Measurements from ENCODE around the gene SRSF9. TPM values are rescaled to one million over a fixed set of nuclear protein-coding genes. Genes with fewer than 3 reads are reported as not detected.

Gene SRSF9
- total RNA-seq, 5 donors from 2014 or later (not counting 1 experiment from before 2014, with no cell fraction given), result 134 to 149 (median 135) TPM

DNA sequence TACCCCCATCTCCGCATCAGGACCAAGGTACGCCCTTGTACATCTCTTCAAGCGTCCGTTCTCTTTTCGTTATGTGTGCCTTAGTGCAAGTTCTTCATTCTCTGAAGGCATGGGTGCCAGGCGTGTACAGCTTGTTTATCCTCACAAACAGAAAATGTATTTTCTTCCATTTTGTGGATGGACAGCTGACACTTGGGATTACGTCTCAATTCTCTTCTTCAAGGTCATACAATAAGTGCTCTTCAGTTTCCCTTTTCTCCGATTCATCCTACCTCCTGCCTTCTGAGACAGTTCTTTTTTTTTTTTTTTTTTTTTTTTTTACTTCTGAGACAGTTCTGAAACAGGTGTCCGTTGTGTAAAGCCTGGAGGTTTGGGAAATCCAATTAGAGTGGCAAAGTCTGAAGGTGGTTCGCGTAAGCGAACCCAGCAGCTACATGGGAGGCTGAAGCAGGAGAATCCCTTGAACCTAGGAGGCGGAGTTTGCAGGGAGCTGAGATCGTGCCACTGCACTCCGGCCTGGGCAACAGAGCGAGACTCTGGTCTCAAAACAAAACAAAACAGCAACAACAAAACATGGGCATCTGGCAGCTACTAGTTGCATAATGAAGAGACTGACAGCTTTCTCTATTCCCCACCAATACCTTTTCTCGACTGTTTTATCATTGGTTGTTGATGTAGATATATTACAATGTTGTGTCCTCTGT is 30.9 kb downstream of the SRSF9 start:
- ChIA-PET POLR2A (interaction anchor here (0.6 kb wide), 3 partner anchors 13 to 122 kb away, joined by 3 read pairs; no protein-coding TSS in a partner anchor), CTCF (interaction anchor here (0.6 to 2.1 kb wide), 11 partner anchors 9 to 881 kb away, joined by 3 to 14 read pairs (median 4); partner anchors contain the start of genes COQ5 (in 1 of the 2), DYNLL1 (in 1 of the 2), SIRT4 (in 1 of the 2) and SRSF9 (in 1 of the 2))
- Histone ChIP-seq H3K4me3 (ENCODE audit: control insufficient read depth in 1 of 2, extremely low read depth in 1 of 2, low read length in 1 of 2) (peak overlapping the region; percentile 85 to 93), H3K9me3 (no peaks in the 10 kb centered on the region), H3K36me3 (ENCODE audit: control insufficient read depth in 2 of 2, extremely low read depth in 1 of 2, insufficient read depth in 1 of 2, low read length in 1 of 2) (peaks cover 2 to 25% of the 10 kb centered on the region in 2 donors), H3K27me3 (replicated peaks in 1 of 2; ENCODE audit: control insufficient read depth in 2 of 2, extremely low read depth in 1 of 2, insufficient read depth in 2 of 2, low read length in 1 of 2) (no peaks in the 10 kb centered on the region), H3K4me1 (ENCODE audit: control insufficient read depth in 1 of 2, extremely low read depth in 1 of 2, insufficient read depth in 2 of 2, low read length in 2 of 2) (peaks cover 20 to 26% of the 10 kb centered on the region in 2 experiments), H3K27ac (ENCODE audit: low read length) (peak overlapping the region; percentile 79)
- no peaks in the 10 kb centered on the region for H3K27me3 Mint-ChIP-seq
- 35% methylated on average over 13 of the region's 17 CpGs for WGBS (ENCODE audit: insufficient coverage)
- H3K9me3 Mint-ChIP-seq, result no peaks in the 10 kb centered on the region
- H3K36me3 Mint-ChIP-seq, result peaks cover 9% of the 10 kb centered on the region
- DNase-seq (no peak), ATAC-seq (replicated peaks in 1 of 4) (peak in 1 of 4 experiments; percentile 0)
- peak overlapping the region; percentile 92 to 94 for H3K27ac Mint-ChIP-seq
- H3K4me1 Mint-ChIP-seq, result peaks cover 29 to 30% (median 29%) of the 10 kb centered on the region in 3 donors
- peak overlapping the region; percentile 86 to 95 (median 94) for H3K4me3 Mint-ChIP-seq

GRCh38 chr12:120437735-120438494 is 31.6 kb downstream of the SRSF9 start, which contains the start of gene COX6A1:
Gene COX6A1 (plus strand): TSS chr12:120438113. CDS start chr12:120438127, 14 bp downstream.
- WGBS (ENCODE audit: insufficient coverage), result 0% methylated on average over 55 of the region's 59 CpGs
- CTCF ChIA-PET, result interaction anchor here (0.6 to 2.1 kb wide), 10 partner anchors 10 to 272 kb away, joined by 3 to 14 read pairs (median 4); partner anchors contain the start of genes COQ5 (in 1 of the 2), DYNLL1 (in 1 of the 2), POP5 (in 1 of the 2) and SIRT4 (in 1 of the 2)

DNA sequence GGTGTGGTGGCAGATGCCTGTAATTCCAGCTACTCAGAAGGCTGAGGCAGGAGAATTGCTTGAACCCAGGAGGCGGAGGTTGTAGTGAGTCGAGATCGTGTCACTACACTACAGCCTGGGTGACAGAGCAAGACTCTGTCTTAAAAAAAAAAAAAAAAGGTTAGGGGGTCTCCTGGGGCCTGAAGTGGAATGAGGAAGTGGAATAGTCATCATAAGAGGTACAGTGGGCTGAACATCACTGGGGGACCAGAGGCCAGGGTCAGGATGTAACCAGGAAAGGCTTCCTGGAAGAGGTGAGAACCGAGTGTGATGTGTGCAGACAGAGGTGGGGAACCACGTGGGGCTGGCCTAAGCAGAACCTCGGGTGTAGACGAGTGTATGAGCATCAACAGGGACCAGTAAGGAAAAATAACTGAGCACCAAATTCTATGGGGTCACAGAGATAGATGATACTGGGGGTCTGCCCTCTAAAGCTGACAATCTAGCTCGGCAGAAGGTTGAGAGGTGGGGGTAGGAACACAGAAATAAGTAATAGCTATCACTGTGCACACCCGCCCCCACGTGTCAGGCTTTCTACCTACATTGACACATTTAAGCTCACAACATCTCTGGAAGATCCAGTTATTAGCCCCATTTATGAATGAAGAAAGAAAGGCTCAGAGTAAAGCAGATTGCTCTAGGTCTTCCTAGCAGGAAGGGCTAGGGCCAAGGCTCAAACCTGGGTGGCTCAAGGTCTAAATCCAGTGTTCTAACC is 36.6 kb downstream of the SRSF9 start:
- H3K4me3 Mint-ChIP-seq, result no peak overlapping the region
- DNase-seq, result no peak
- POLR2A ChIA-PET, result no interaction called here

More at GRCh38 chr12:120437735-120438494, 31.6 kb downstream of the SRSF9 start, which contains the start of gene COX6A1:
- DNase-seq (peak; percentile 87 to 100 (median 97)), ATAC-seq (replicated peaks in 1 of 4) (peak; percentile 95 to 98 (median 97))
- Histone ChIP-seq H3K4me1 (ENCODE audit: control insufficient read depth in 1 of 2, extremely low read depth in 1 of 2, insufficient read depth in 2 of 2, low read length in 2 of 2) (peaks cover 20 to 26% of the 10 kb centered on the region in 2 experiments), H3K27me3 (replicated peaks in 1 of 2; ENCODE audit: control insufficient read depth in 2 of 2, extremely low read depth in 1 of 2, insufficient read depth in 2 of 2, low read length in 1 of 2) (peaks cover 0 to 5% of the 10 kb centered on the region in 2 experiments), H3K27ac (ENCODE audit: low read length) (peak within 1 kb of the TSS; percentile 79), H3K36me3 (ENCODE audit: control insufficient read depth in 2 of 2, extremely low read depth in 1 of 2, insufficient read depth in 1 of 2, low read length in 1 of 2) (peaks cover 2 to 20% of the 10 kb centered on the region in 2 donors), H3K9me3 (no peaks in the 10 kb centered on the region), H3K4me3 (ENCODE audit: control insufficient read depth in 1 of 2, extremely low read depth in 1 of 2, low read length in 1 of 2) (peak within 1 kb of the TSS; percentile 85 to 93)
- Mint-ChIP-seq H3K4me3 (peak within 1 kb of the TSS; percentile 86 to 95 (median 94)), H3K27me3 (peaks cover 0 to 3% of the 10 kb centered on the region in 2 donors), H3K36me3 (peaks cover 6% of the 10 kb centered on the region), H3K4me1 (peaks cover 29 to 30% (median 29%) of the 10 kb centered on the region in 3 donors), H3K9me3 (no peaks in the 10 kb centered on the region), H3K27ac (peak within 1 kb of the TSS; percentile 92 to 94)
- POLR2A ChIA-PET, result interaction anchor here in 1 of 2 donors (0.5 to 0.8 kb wide), 4 partner anchors 58 to 1211 kb away, joined by 3 to 4 read pairs (median 3); partner anchors contain the start of gene COQ5

DNA sequence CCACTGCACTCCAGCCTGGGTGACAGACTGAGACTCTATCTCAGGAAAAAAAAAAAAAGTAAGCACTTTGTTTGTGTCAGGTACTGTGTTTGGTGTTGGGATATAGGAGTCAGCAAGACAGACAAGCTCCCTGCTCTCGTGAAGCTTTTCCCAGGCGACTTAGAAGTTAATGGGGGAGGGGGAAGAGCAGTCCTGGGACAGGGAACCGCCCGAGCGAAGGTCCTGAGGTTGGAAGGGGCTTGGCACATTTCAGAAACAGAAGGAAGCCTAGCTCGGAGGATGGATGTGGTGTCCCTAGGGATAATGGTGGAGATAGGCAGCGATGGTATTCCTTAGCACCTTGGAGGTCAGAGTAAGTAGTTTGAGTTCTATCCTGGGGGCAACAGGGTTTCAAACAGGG is 40.2 kb downstream of the SRSF9 start:
- 77% methylated on average over 7 of the region's 7 CpGs for WGBS (ENCODE audit: insufficient coverage)
- no peaks in the 10 kb centered on the region for H3K36me3 Mint-ChIP-seq

More for the DNA sequence above, 36.6 kb downstream of the SRSF9 start:
- no peaks in the 10 kb centered on the region for H3K9me3 ChIP-seq
- 74% methylated on average over 4 of the region's 10 CpGs for WGBS (ENCODE audit: insufficient coverage)
- no peaks in the 10 kb centered on the region for H3K9me3 Mint-ChIP-seq
- peak overlapping the region in 1 of 2 donors; percentile 28 for H3K27ac Mint-ChIP-seq
- CTCF ChIA-PET, result no interaction called here
- no peak overlapping the region for H3K4me3 ChIP-seq (ENCODE audit: control insufficient read depth in 1 of 2, extremely low read depth in 1 of 2, low read length in 1 of 2)
- no peaks in the 10 kb centered on the region for H3K36me3 Mint-ChIP-seq
- H3K27ac ChIP-seq (ENCODE audit: low read length), result no peak overlapping the region
- peaks cover 9 to 14% (median 10%) of the 10 kb centered on the region in 3 donors for H3K4me1 Mint-ChIP-seq
- H3K36me3 ChIP-seq (ENCODE audit: control insufficient read depth in 2 of 2, extremely low read depth in 1 of 2, insufficient read depth in 1 of 2, low read length in 1 of 2), result no peaks in the 10 kb centered on the region
- H3K27me3 Mint-ChIP-seq, result peaks cover 0 to 8% of the 10 kb centered on the region in 2 donors
- ATAC-seq (replicated peaks in 1 of 4), result no peak
- H3K27me3 ChIP-seq (replicated peaks in 1 of 2; ENCODE audit: control insufficient read depth in 2 of 2, extremely low read depth in 1 of 2, insufficient read depth in 2 of 2, low read length in 1 of 2), result peaks cover 2 to 32% of the 10 kb centered on the region in 2 experiments
- H3K4me1 ChIP-seq (ENCODE audit: control insufficient read depth in 1 of 2, extremely low read depth in 1 of 2, insufficient read depth in 2 of 2, low read length in 2 of 2), result peaks cover 4 to 14% of the 10 kb centered on the region in 2 experiments

GRCh38 chr12:120428597-120429229 is 40.8 kb downstream of the SRSF9 start:
- POLR2A ChIA-PET, result no interaction called here
- H3K27me3 Mint-ChIP-seq, result peaks cover 0 to 8% of the 10 kb centered on the region in 2 donors

More for the DNA sequence above, 40.2 kb downstream of the SRSF9 start:
- ChIA-PET CTCF (interaction anchor here in 1 of 2 donors (0.9 kb wide), 1 partner anchor 74 kb away, joined by 4 read pairs; no protein-coding TSS in a partner anchor), POLR2A (interaction anchor here in 1 of 2 donors (0.7 kb wide), 1 partner anchor 152 kb away, joined by 3 read pairs; no protein-coding TSS in a partner anchor)
- Mint-ChIP-seq H3K4me3 (no peak overlapping the region), H3K27ac (no peak overlapping the region), H3K4me1 (peaks cover 2 to 6% (median 3%) of the 10 kb centered on the region in 3 donors), H3K9me3 (no peaks in the 10 kb centered on the region), H3K27me3 (peaks cover 0 to 8% of the 10 kb centered on the region in 2 donors)
- H3K4me1 ChIP-seq (ENCODE audit: control insufficient read depth in 1 of 2, extremely low read depth in 1 of 2, insufficient read depth in 2 of 2, low read length in 2 of 2), result peaks cover 0 to 7% of the 10 kb centered on the region in 2 experiments
- H3K9me3 ChIP-seq, result no peaks in the 10 kb centered on the region
- peaks cover 2 to 35% of the 10 kb centered on the region in 2 experiments for H3K27me3 ChIP-seq (replicated peaks in 1 of 2; ENCODE audit: control insufficient read depth in 2 of 2, extremely low read depth in 1 of 2, insufficient read depth in 2 of 2, low read length in 1 of 2)
- H3K36me3 ChIP-seq (ENCODE audit: control insufficient read depth in 2 of 2, extremely low read depth in 1 of 2, insufficient read depth in 1 of 2, low read length in 1 of 2), result no peaks in the 10 kb centered on the region
- H3K27ac ChIP-seq (ENCODE audit: low read length), result no peak overlapping the region
- DNase-seq, result no peak
- no peak overlapping the region for H3K4me3 ChIP-seq (ENCODE audit: control insufficient read depth in 1 of 2, extremely low read depth in 1 of 2, low read length in 1 of 2)
- no peak for ATAC-seq (replicated peaks in 1 of 4)

More at GRCh38 chr12:120428597-120429229, 40.8 kb downstream of the SRSF9 start:
- 92% methylated on average over 4 of the region's 8 CpGs for WGBS (ENCODE audit: insufficient coverage)
- no peak for ATAC-seq (replicated peaks in 1 of 4)
- Mint-ChIP-seq H3K36me3 (no peaks in the 10 kb centered on the region), H3K4me1 (peaks cover 2 to 6% (median 3%) of the 10 kb centered on the region in 3 donors), H3K4me3 (no peak overlapping the region), H3K9me3 (no peaks in the 10 kb centered on the region), H3K27ac (no peak overlapping the region)
- Histone ChIP-seq H3K27me3 (replicated peaks in 1 of 2; ENCODE audit: control insufficient read depth in 2 of 2, extremely low read depth in 1 of 2, insufficient read depth in 2 of 2, low read length in 1 of 2) (peaks cover 2 to 35% of the 10 kb centered on the region in 2 experiments), H3K4me1 (ENCODE audit: control insufficient read depth in 1 of 2, extremely low read depth in 1 of 2, insufficient read depth in 2 of 2, low read length in 2 of 2) (peaks cover 0 to 7% of the 10 kb centered on the region in 2 experiments), H3K9me3 (no peaks in the 10 kb centered on the region), H3K4me3 (ENCODE audit: control insufficient read depth in 1 of 2, extremely low read depth in 1 of 2, low read length in 1 of 2) (no peak overlapping the region), H3K36me3 (ENCODE audit: control insufficient read depth in 2 of 2, extremely low read depth in 1 of 2, insufficient read depth in 1 of 2, low read length in 1 of 2) (no peaks in the 10 kb centered on the region), H3K27ac (ENCODE audit: low read length) (no peak overlapping the region)
- DNase-seq, result no peak
- CTCF ChIA-PET, result interaction anchor here in 1 of 2 donors (0.9 kb wide), 1 partner anchor 73 kb away, joined by 4 read pairs; no protein-coding TSS in a partner anchor
